GM12878 (cell line): Measurements from ENCODE around the gene NPLOC4. TPM values are rescaled to one million over a fixed set of nuclear protein-coding genes. Genes with fewer than 3 reads are reported as not detected.

ENCODE experiments used
- ATAC-seq: fragments of 200-7000 bp; cut with Tn5 transposase; 3 replicates; pipeline ENCODE4 v1.9.1; 2020; ENCODE audit warnings: mild to moderate bottlenecking, moderate library complexity
- BruUV-seq: library from RNA; stranded (reverse); fragments of 400-500 nt; replicated peaks from 2 replicates; lab custom pipeline; 2021; lab: Mats Ljungman, UMichigan
- CTCF ChIA-PET: fragments of 300-600 bp; sonication (Branson Sonifier 250); formaldehyde crosslinking; extraction: SDS; loops from one replicate; lab custom pipeline; 2021; ENCODE audit warnings: inconsistent platforms; lab: Yijun Ruan, JAX
- POLR2A ChIA-PET: fragments of 350-600 bp; formaldehyde crosslinking; extraction: SDS; loops from one replicate; lab custom pipeline; 2021; ENCODE audit warnings: inconsistent platforms; lab: Charles Lee
- RAD21 ChIA-PET: fragments of 300-600 bp; sonication (Branson Sonifier 250); formaldehyde crosslinking; loops from one replicate; lab custom pipeline; 2023; ENCODE audit warnings: antibody characterized with exemption; ENCODE audit not compliant: unreplicated experiment; lab: Charles Lee
- SMC1A ChIA-PET: fragments of 300-600 bp; sonication (Branson Sonifier 250); formaldehyde crosslinking; loops from one replicate; lab custom pipeline; 2023; ENCODE audit not compliant: unreplicated experiment, uncharacterized antibody; lab: Charles Lee
- DNase-seq: peaks from one replicate; pipeline ENCODE4 v3.0.0-alpha.2; 2011; ENCODE audit warnings: low read depth, low spot score
- FAIRE-seq: peaks from 3 replicates; lab custom pipeline; 2011; peaks lifted over from hg19 to GRCh38; lab: Jason Lieb, UNC
- H2AFZ ChIP-seq: 2 replicates; pipeline ENCODE4 v1.6.0; 2011; ENCODE audit warnings: low read depth, low read length, control low read depth; ENCODE audit not compliant: control insufficient read depth
- H3K27ac ChIP-seq: 2 replicates; pipeline ENCODE4 v1.5.1; 2011; ENCODE audit warnings: control low read depth; ENCODE audit not compliant: control insufficient read depth, insufficient read depth
- H3K27me3 ChIP-seq, 2 experiments: replicated peaks in 1 of 2; 2 replicates each; pipeline versions ENCODE4 v1.6.0 to v1.6.1; 2011; ENCODE audit warnings: low read length in 1 of 2; ENCODE audit not compliant: control insufficient read depth in 2 of 2, insufficient read depth in 2 of 2
- H3K36me3 ChIP-seq, 2 experiments: 2 replicates each; pipeline ENCODE4 v1.5.1; 2011; ENCODE audit warnings: low read length in 1 of 2; ENCODE audit not compliant: control insufficient read depth in 2 of 2, insufficient read depth in 2 of 2
- H3K4me1 ChIP-seq: 2 replicates; pipeline ENCODE4 v1.6.1; 2011; ENCODE audit warnings: mild to moderate bottlenecking, low read length, moderate library complexity, mixed read lengths; ENCODE audit not compliant: control insufficient read depth, insufficient read depth
- H3K4me2 ChIP-seq: 2 replicates; pipeline ENCODE4 v1.6.0; 2011; ENCODE audit warnings: control low read depth; ENCODE audit not compliant: control insufficient read depth, insufficient read depth
- H3K4me3 ChIP-seq: fragments of 200-600 bp; sonication (generic); 2 replicates; pipeline ENCODE4 v1.5.1; 2016
- H3K79me2 ChIP-seq: 2 replicates; pipeline ENCODE4 v1.6.0; 2011; ENCODE audit warnings: low read length; ENCODE audit not compliant: control insufficient read depth, insufficient read depth
- H3K9ac ChIP-seq: 2 replicates; pipeline ENCODE4 v1.8.0; 2011; ENCODE audit warnings: low read length, control low read depth, mixed read lengths; ENCODE audit not compliant: control insufficient read depth, insufficient read depth
- H3K9me3 ChIP-seq: replicated peaks from 3 replicates; pipeline ENCODE4 v1.5.1; 2011; ENCODE audit warnings: mild to moderate bottlenecking, low read length; ENCODE audit not compliant: control insufficient read depth, insufficient read depth
- H4K20me1 ChIP-seq: 2 replicates; pipeline ENCODE4 v1.6.0; 2011; ENCODE audit not compliant: control insufficient read depth, insufficient read depth
- BRCA1 ChIP-seq: IDR thresholded peaks from 2 replicates; pipeline ENCODE4 v1.6.1; 2011; ENCODE audit warnings: low read depth, low read length, improper control_type of control experiment
- CTCF ChIP-seq, 3 experiments: IDR thresholded peaks in 2 of 3; conservative IDR thresholded peaks in 1 of 3; 2 replicates each; pipeline ENCODE4 v1.5.1; 2011; ENCODE audit warnings: low read depth in 3 of 3, low read length in 3 of 3, mild to moderate bottlenecking in 3 of 3, control low read depth in 2 of 3, moderate library complexity in 2 of 3, inconsistent platforms in 1 of 3, mixed read lengths in 1 of 3; ENCODE audit not compliant: control insufficient read depth in 2 of 3, insufficient read depth in 1 of 3; ENCODE audit errors: extremely low read depth in 1 of 3
- GATAD2B ChIP-seq: fragments of 450-650 bp; conservative IDR thresholded peaks from 2 replicates; pipeline ENCODE4 v1.6.1; 2017; ENCODE audit warnings: low read depth, mild to moderate bottlenecking, moderate library complexity
- HDAC2 ChIP-seq: fragments of 200-600 bp; sonication (generic); IDR thresholded peaks from 2 replicates; pipeline ENCODE4 v1.6.1; 2017
- MXI1 ChIP-seq: fragments of 150-350 bp; IDR thresholded peaks from 2 replicates; pipeline ENCODE4 v1.6.1; 2011; ENCODE audit warnings: low read depth, mild to moderate bottlenecking, inconsistent platforms, low read length, improper control_type of control experiment
- RB1 ChIP-seq: fragments of 450-650 bp; formaldehyde crosslinking; IDR thresholded peaks from 2 replicates; pipeline ENCODE4 v1.6.1; 2017; ENCODE audit warnings: mild to moderate bottlenecking, borderline replicate concordance
- STAT3 ChIP-seq: IDR thresholded peaks from 2 replicates; pipeline ENCODE4 v1.6.1; 2011; ENCODE audit warnings: low read depth, low read length, improper control_type of control experiment
- USF1 ChIP-seq: IDR thresholded peaks from 2 replicates; pipeline ENCODE4 v1.6.1; 2011; ENCODE audit warnings: borderline replicate concordance, low read depth, mild to moderate bottlenecking, moderate library complexity, mixed read lengths, low read length; ENCODE audit not compliant: insufficient read depth; ENCODE audit errors: extremely low read length
- ZNF622 ChIP-seq: fragments of 450-650 bp; IDR thresholded peaks from 2 replicates; pipeline ENCODE4 v1.6.1; 2017; ENCODE audit warnings: mild to moderate bottlenecking, inconsistent platforms
- ZSCAN29 ChIP-seq: fragments of 450-650 bp; IDR thresholded peaks from 2 replicates; pipeline ENCODE4 v1.6.1; 2017; ENCODE audit warnings: mild to moderate bottlenecking, moderate library complexity
- WGBS: methylation state at CpG from one replicate; pipeline ENCODE4 v1.1.6; 2016; ENCODE audit warnings: low lambda C conversion rate; ENCODE audit not compliant: insufficient replicate concordance, insufficient coverage; ENCODE audit errors: missing lambda C conversion rate; 5-methylcytosine and 5-hydroxymethylcytosine counted together
- in situ Hi-C: fragments of 300-500 bp; cut with MboI; formaldehyde crosslinking; loops from 9 replicates; pipeline ENCODE4 v1.14.3; 2018; ENCODE audit warnings: mixed read lengths
- intact Hi-C: fragments of 100-400 bp; cut with micrococcal nuclease; formaldehyde crosslinking; loops from one replicate; pipeline ENCODE4 v1.14.2; 2022; ENCODE audit not compliant: unreplicated experiment
- polyA plus RNA-seq, 11 experiments: library from polyadenylated mRNA; depleted of rRNA in 4 of 11; unstranded in 6 of 11; stranded (reverse) in 5 of 11; fragments of >200 nt; fragmentation: Nextera tagmentation in 4 of 11; fragmentation: Illumina TruSeq in 1 of 11; extraction: Ambion mirVana in 4 of 11; extraction: Trizol in 1 of 11; gene quantifications; 1 replicate in 1 of 11; 2 replicates in 10 of 11; pipeline versions ENCODE4 v1.2.1 to v1.2.3, GENCODE V29; 2011 to 2016; ENCODE audit warnings: inconsistent platforms in 2 of 11, missing spikeins in 2 of 11, low read depth in 1 of 11
- total RNA-seq, 4 experiments: library from RNA; depleted of rRNA in 3 of 4; stranded (reverse); fragments of >200 nt in 3 of 4; fragmentation: Illumina TruSeq in 1 of 4; extraction: Trizol in 1 of 4; gene quantifications; 2 replicates each; pipeline versions ENCODE4 v1.2.1 to v1.2.3, GENCODE V29; 2013 to 2021
- TF ChIP-seq, protein P1 (sequence below): fragments of 450-650 bp; IDR thresholded peaks from 2 replicates; pipeline ENCODE4 v1.6.1; 2016; ENCODE audit warnings: mild to moderate bottlenecking
- TF ChIP-seq, protein P2 (sequence below): fragments of 450-650 bp; formaldehyde crosslinking; IDR thresholded peaks from 2 replicates; pipeline ENCODE4 v1.5.0; 2022; ENCODE audit warnings: mild to moderate bottlenecking, missing genetic modification characterization
- TF ChIP-seq, protein P3 (sequence below): fragments of 450-650 bp; IDR thresholded peaks from 2 replicates; pipeline ENCODE4 v1.6.1; 2017; ENCODE audit warnings: mild to moderate bottlenecking, low read depth, inconsistent platforms; ENCODE audit not compliant: poor library complexity, severe bottlenecking

Gene NPLOC4
- total and polyA plus RNA-seq, 10 of the 15 experiments (the other 5 are each of a cell fraction or from before 2014, with no cell fraction given), result 1.5 to 83.7 (median 45.8) TPM

GRCh38 chr17:81576621-81577277 is 60.2 kb downstream of the NPLOC4 start (continued):
- TF ChIP-seq CTCF (IDR thresholded peaks at IDR 0.05 in 2 of 3, conservative IDR thresholded peaks at IDR 0.05 in 1 of 3; ENCODE audit: control insufficient read depth in 2 of 3, extremely low read depth in 1 of 3, insufficient read depth in 1 of 3, low read depth in 3 of 3, low read length in 3 of 3) (no peak), BRCA1 (no peak), ZNF622 (no peak), ZSCAN29 (no peak), USF1 (no peak), MXI1 (no peak), HDAC2 (no peak), RB1 (no peak)

DNA sequence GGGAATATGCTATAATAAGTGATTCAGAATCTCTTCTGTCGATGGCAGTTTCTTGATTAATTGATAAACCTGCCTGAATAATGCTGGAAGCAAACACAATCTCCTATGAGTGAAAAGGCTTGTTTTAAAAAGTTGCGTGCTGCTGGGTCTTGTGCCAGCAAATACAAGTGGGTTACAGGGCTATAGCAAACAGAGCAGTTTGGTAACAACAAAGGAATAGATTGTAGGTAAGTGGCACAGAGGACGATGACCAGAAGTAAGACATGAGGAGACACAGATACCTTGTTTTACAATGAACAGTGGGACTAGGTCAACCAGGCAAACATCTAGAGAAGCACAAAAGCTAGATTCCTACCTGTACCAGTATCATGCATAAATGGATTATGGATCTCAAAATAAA is 61.1 kb downstream of the NPLOC4 start:
- H3K36me3 ChIP-seq, result peaks cover 18 to 20% of the 10 kb centered on the region in 2 experiments; a peak in 3 of 4 replicates
- RAD21 ChIA-PET, result no interaction called here
- POLR2A ChIA-PET, result no interaction called here
- TF ChIP-seq GATAD2B (no peak), STAT3 (no peak)
- TF ChIP-seq, protein P1, sequence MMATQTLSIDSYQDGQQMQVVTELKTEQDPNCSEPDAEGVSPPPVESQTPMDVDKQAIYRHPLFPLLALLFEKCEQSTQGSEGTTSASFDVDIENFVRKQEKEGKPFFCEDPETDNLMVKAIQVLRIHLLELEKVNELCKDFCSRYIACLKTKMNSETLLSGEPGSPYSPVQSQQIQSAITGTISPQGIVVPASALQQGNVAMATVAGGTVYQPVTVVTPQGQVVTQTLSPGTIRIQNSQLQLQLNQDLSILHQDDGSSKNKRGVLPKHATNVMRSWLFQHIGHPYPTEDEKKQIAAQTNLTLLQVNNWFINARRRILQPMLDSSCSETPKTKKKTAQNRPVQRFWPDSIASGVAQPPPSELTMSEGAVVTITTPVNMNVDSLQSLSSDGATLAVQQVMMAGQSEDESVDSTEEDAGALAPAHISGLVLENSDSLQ, result no peak
- TF ChIP-seq, protein P2, sequence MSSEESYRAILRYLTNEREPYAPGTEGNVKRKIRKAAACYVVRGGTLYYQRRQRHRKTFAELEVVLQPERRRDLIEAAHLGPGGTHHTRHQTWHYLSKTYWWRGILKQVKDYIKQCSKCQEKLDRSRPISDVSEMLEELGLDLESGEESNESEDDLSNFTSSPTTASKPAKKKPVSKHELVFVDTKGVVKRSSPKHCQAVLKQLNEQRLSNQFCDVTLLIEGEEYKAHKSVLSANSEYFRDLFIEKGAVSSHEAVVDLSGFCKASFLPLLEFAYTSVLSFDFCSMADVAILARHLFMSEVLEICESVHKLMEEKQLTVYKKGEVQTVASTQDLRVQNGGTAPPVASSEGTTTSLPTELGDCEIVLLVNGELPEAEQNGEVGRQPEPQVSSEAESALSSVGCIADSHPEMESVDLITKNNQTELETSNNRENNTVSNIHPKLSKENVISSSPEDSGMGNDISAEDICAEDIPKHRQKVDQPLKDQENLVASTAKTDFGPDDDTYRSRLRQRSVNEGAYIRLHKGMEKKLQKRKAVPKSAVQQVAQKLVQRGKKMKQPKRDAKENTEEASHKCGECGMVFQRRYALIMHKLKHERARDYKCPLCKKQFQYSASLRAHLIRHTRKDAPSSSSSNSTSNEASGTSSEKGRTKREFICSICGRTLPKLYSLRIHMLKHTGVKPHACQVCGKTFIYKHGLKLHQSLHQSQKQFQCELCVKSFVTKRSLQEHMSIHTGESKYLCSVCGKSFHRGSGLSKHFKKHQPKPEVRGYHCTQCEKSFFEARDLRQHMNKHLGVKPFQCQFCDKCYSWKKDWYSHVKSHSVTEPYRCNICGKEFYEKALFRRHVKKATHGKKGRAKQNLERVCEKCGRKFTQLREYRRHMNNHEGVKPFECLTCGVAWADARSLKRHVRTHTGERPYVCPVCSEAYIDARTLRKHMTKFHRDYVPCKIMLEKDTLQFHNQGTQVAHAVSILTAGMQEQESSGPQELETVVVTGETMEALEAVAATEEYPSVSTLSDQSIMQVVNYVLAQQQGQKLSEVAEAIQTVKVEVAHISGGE (CRISPR knock-in tag), result no peak
- TF ChIP-seq, protein P3, sequence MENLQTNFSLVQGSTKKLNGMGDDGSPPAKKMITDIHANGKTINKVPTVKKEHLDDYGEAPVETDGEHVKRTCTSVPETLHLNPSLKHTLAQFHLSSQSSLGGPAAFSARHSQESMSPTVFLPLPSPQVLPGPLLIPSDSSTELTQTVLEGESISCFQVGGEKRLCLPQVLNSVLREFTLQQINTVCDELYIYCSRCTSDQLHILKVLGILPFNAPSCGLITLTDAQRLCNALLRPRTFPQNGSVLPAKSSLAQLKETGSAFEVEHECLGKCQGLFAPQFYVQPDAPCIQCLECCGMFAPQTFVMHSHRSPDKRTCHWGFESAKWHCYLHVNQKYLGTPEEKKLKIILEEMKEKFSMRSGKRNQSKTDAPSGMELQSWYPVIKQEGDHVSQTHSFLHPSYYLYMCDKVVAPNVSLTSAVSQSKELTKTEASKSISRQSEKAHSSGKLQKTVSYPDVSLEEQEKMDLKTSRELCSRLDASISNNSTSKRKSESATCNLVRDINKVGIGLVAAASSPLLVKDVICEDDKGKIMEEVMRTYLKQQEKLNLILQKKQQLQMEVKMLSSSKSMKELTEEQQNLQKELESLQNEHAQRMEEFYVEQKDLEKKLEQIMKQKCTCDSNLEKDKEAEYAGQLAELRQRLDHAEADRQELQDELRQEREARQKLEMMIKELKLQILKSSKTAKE, result no peak

More for the DNA sequence above, 61.1 kb downstream of the NPLOC4 start:
- BruUV-seq, result no TSS peak
- CTCF ChIA-PET, result no interaction called here
- Histone ChIP-seq H3K9ac (no peak overlapping the region), H3K4me1 (no peaks in the 10 kb centered on the region), H3K27ac (no peak overlapping the region), H3K9me3 (no peaks in the 10 kb centered on the region), H3K79me2 (no peaks in the 10 kb centered on the region), H3K27me3 (no peaks in the 10 kb centered on the region), H3K4me2 (no peak overlapping the region), H2AFZ (no peak overlapping the region), H3K4me3 (no peak overlapping the region), H4K20me1 (no peaks in the 10 kb centered on the region)
- no peak for FAIRE-seq
- no peak for ATAC-seq
- intact Hi-C loops (no loop called here), in situ Hi-C loops (no loop called here)
- WGBS, result 97% methylated on average over 3 of the region's 3 CpGs
- SMC1A ChIA-PET, result no interaction called here
- no peak for DNase-seq
